Epithelial cell of esophagus (primary cell): ENCODE data around the gene TCEANC.

ENCODE experiments used
- DNase-seq: peaks from one replicate; pipeline ENCODE4 v3.0.0; 2010; ENCODE audit warnings: low read depth
- H3K4me3 ChIP-seq: 2 replicates; pipeline ENCODE4 v1.5.1; 2011; ENCODE audit warnings: mild to moderate bottlenecking, low read length, control low read depth
- CTCF ChIP-seq: IDR thresholded peaks from 2 replicates; pipeline ENCODE4 v1.5.1; 2011; ENCODE audit warnings: low read depth, mild to moderate bottlenecking, low read length, control low read depth, inconsistent platforms; ENCODE audit not compliant: insufficient read depth; ENCODE audit errors: missing control alignments

Gene TCEANC

GRCh38 chrX:13691841-13692371, 39.0 kb downstream of the TCEANC start:
- peak; percentile 27 for DNase-seq
- no peak overlapping the region for H3K4me3 ChIP-seq
- no peak for TF ChIP-seq CTCF

DNA sequence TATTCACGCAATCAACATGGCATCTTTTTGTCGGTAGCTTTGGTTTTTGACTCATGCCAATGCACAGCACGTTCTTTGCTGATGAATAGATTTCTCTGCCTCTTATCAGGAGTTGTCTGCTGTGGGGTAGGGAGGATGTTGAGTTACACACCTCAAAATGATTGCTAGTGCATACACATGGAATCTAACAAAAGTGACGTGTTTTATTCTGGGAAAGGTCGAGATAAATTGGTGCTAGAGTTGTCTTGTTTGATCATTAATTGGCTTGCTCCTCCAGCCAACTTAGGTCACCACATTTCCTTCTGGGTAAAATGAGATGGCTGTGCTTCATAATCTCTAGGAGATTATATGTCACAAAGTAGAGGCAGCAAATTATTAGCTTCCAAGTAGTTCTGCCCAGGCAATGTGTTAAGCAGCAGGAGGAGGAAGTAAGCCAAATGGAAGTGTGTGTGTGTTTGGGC, 39.9 kb downstream of the TCEANC start:
- peak overlapping the region; percentile 1 for H3K4me3 ChIP-seq
- no peak for DNase-seq
- TF ChIP-seq CTCF: no peak

GRCh38 chrX:13693341-13693961, 40.5 kb downstream of the TCEANC start:
- H3K4me3 ChIP-seq: peak overlapping the region; percentile 5
- no peak for TF ChIP-seq CTCF
- DNase-seq: peak; percentile 84

DNA sequence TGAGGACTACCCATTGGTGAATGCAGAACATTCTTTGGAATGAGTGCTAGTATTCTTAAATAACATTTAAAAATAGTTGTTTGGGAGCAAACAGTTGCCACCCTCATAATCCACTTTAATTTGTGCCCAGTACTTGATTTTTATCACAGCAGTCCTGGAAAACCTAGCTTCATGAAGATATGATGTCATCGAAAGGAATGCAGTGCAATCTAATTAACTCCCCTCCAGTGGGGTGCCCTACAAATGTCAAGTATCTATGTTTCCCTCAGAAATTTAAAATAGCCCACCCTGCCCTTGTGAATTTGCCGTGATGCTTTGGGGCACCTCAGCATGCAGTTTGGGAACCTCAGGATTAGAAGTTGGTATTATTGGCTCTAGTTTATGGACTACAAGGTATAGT, 41.4 kb downstream of the TCEANC start:
- no peak for DNase-seq
- H3K4me3 ChIP-seq: no peak overlapping the region
- TF ChIP-seq CTCF: no peak

DNA sequence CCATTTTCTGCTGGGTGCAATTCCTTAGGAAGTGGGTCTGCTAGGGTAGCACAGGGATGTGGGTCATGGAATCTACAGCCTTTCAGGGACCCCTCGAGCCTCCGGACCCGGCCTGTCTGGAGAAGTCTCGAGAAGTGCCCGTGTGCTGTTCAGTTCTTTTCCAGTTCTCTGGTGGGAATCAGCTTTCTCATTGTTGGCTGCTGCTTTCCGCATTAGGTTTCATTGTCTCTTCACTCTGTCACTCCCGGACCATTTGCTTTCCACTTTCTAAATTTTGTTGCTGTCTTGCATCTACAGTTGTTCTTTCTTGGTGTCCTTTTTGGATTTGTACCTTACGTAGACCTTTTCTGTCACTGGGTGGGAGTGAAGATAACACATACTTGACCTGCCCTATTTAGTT, 42.0 kb downstream of the TCEANC start:
- no peak overlapping the region for H3K4me3 ChIP-seq
- DNase-seq: no peak
- TF ChIP-seq CTCF: no peak

DNA sequence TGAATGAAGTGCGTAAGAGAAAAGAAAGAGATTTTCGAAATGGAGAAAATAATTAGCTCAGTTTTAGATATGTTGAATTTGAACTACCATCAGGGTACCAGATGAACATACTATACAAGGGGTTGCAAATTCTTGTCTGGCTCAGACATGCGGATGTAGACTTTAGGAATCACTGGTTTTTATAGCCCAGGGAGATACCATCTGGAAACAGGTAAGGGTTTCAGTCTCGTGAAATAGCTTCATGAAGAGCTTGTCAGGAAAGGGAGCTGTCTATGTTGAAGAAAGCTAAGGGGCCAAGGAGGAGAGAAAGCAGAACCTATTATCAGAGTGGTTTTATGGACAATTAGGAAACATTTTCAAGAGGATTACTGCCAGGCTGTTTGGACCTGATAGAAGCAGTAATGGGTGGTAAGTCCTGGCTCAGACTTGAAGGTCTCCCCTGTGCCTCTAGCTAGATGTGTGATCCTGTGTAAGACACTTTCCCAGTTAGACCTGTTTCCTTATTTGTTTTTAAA, 42.7 kb downstream of the TCEANC start:
- no peak for TF ChIP-seq CTCF

GRCh38 chrX:13697455-13697854, 44.5 kb downstream of the TCEANC start:
- TF ChIP-seq CTCF: no peak
- DNase-seq: no peak
- no peak overlapping the region for H3K4me3 ChIP-seq

More for the DNA sequence above, 42.7 kb downstream of the TCEANC start:
- no peak overlapping the region for H3K4me3 ChIP-seq
- DNase-seq: no peak
